Muscle of leg (tissue), 11 donors: ENCODE measurements around the gene DIS3L. TPM values are rescaled to one million over a fixed set of nuclear protein-coding genes. Genes with fewer than 3 reads are reported as not detected.
"Not testable (repeated sequence)": the region's sequence is repeated elsewhere in the genome, so short reads cannot be mapped to it uniquely, and the experiment has no call there.

Experiments
- DNase-seq: peaks from one replicate; pipeline ENCODE4 v3.0.0; 2013
- H3K27ac ChIP-seq: one replicate; pipeline ENCODE4 v1.5.1; 2013; ENCODE audit warnings: mild to moderate bottlenecking, low read length, control low read depth
- H3K27me3 ChIP-seq: one replicate; pipeline ENCODE4 v1.6.1; 2013; ENCODE audit warnings: low read length; ENCODE audit not compliant: control insufficient read depth, insufficient read depth
- H3K36me3 ChIP-seq: one replicate; pipeline ENCODE4 v1.6.1; 2013; ENCODE audit warnings: low read length; ENCODE audit not compliant: control insufficient read depth, insufficient read depth
- H3K4me1 ChIP-seq: one replicate; pipeline ENCODE4 v1.6.1; 2013; ENCODE audit warnings: low read length; ENCODE audit not compliant: control insufficient read depth, insufficient read depth
- H3K4me3 ChIP-seq: one replicate; pipeline ENCODE4 v1.5.1; 2013; ENCODE audit warnings: low read length, control low read depth
- H3K9me3 ChIP-seq: replicated peaks from 2 replicates; pipeline ENCODE4 v1.6.1; 2013; ENCODE audit warnings: low read depth, low read length; ENCODE audit not compliant: control insufficient read depth
- WGBS: methylation state at CpG from one replicate; pipeline ENCODE4 v1.1.5; 2013; ENCODE audit warnings: missing lambda C conversion rate; ENCODE audit not compliant: insufficient coverage; 5-methylcytosine and 5-hydroxymethylcytosine counted together
- polyA plus RNA-seq, 8 donors: library from polyadenylated mRNA; unstranded; fragments of 120-200 nt; gene quantifications; one replicate each; pipeline versions ENCODE4 v1.2.1 to v1.2.3, GENCODE V29; 2013; ENCODE audit warnings: inconsistent platforms in 1 of 8, low replicate concordance in 1 of 8; ENCODE audit not compliant: insufficient read length in 8 of 8, insufficient read depth in 1 of 8
- total RNA-seq: library from RNA; stranded (reverse); fragments of 120-200 nt; gene quantifications from one replicate; pipeline ENCODE4 v1.2.4, GENCODE V29; 2013

DIS3L gene
- total and polyA plus RNA-seq, 9 donors, result 21.5 to 33.1 (median 29.9) TPM

DNA sequence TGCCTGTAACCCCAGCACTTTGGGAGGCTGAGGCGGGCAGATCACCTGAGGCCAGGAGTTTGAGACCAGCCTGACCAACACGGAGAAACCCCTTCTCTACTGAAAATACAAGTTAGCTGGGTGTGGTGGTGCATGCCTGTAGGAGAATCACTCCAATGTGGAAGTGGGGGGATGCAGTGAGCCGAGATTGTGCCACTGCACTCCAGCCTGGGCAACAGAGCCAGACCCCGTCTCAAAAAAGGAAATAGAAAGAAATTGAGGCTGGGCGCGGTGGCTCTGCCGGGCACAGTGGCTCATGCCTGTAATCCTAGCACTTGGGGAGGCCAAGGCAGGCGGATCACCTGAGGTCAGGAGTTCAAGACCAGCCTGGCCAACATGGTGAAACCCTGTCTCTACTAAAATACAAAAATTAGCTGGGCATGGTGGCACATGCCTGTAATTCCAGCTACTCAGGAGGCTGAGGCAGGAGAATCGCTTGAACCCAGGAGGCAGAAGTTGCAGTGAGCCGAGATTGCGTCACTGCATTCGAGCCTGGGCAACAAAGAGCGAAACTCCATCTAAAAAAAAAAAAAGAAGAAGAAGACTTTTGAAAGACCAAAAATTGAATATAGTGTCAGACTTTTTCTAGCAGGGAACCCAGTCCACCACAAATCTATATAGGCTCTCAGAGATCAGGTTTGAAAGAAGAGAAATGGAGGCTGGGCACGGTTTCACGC, 68.5 kb downstream of the DIS3L start:
- 87% methylated on average over 7 of the region's 15 CpGs for WGBS
- not testable (repeated sequence) for H3K27ac ChIP-seq

DNA sequence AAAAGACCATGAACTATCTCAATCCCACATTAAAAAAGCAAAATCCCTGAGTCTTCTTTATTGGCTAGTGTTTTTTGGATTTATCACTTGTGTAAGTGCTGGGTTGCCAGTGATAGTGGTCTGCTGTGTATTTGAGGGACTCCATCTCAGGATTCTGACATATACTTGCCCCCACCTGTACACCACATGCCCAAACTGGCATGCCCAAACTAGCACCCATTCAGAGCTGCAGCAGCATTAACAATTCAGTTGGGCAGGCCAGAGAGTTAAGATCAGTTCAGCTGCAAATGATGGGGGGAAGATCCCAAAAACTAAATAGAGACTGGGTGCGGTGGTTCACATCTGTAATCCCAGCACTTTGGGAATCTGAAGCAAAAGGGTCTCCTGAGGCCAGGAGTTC, 69.4 kb downstream of the DIS3L start:
- H3K27me3 ChIP-seq, result no peaks in the 10 kb centered on the region
- H3K4me3 ChIP-seq, result no peak overlapping the region
- H3K9me3 ChIP-seq, result no peaks in the 10 kb centered on the region
- H3K27ac ChIP-seq, result no peak overlapping the region
- DNase-seq, result no peak
- 100% methylated on average over 1 of the region's 1 CpG for WGBS
- no peaks in the 10 kb centered on the region for H3K4me1 ChIP-seq
- H3K36me3 ChIP-seq, result no peaks in the 10 kb centered on the region

More for the DNA sequence above, 68.5 kb downstream of the DIS3L start:
- H3K4me1 ChIP-seq, H3K36me3 ChIP-seq, DNase-seq, H3K9me3 ChIP-seq, H3K4me3 ChIP-seq, H3K27me3 ChIP-seq: not testable (repeated sequence)

DNA sequence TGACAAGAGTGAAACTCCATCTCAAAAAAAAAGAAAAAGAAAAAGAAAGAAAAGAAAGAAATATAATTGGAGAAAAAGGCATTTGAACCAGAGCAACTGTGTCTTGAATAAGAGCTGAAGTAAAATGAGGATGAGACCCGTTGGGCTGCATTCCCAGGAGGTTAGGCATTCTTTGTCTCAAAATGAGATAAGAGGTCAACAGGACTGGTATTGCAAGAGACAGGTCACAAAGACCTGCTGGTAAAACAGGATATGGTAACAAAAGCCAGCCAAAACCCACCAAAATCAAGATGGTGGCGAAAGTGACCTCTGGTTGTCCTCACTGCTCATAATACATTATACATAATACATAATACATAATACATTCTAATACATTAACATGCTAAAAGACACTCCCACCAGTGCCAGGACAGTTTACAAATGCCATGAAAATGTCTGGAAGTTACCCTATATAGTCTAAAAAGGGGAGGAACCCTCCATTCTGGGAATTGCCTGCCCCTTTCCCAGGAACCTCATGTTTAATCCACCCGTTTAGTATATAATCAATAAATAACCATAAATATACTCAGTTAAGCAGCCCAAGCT, 71.7 kb downstream of the DIS3L start:
- H3K4me1 ChIP-seq, result peaks cover 1% of the 10 kb centered on the region
- H3K36me3 ChIP-seq, result no peaks in the 10 kb centered on the region
- no peak overlapping the region for H3K4me3 ChIP-seq
- no CpG with 5 or more reads among the region's 3 CpGs for WGBS
- no peak overlapping the region for H3K27ac ChIP-seq
- no peak for DNase-seq
- no peaks in the 10 kb centered on the region for H3K27me3 ChIP-seq
- no peaks in the 10 kb centered on the region for H3K9me3 ChIP-seq

GRCh38 chr15:66369773-66370651, 76.6 kb downstream of the DIS3L start:
- WGBS, result 11% methylated on average over 3 of the region's 12 CpGs
- DNase-seq, result peak; percentile 84
- Histone ChIP-seq H3K4me1 (peaks cover 2% of the 10 kb centered on the region), H3K36me3 (no peaks in the 10 kb centered on the region), H3K27me3 (no peaks in the 10 kb centered on the region), H3K27ac (peak overlapping the region; percentile 89), H3K9me3 (peaks cover 4% of the 10 kb centered on the region), H3K4me3 (peak overlapping the region; percentile 18)

DNA sequence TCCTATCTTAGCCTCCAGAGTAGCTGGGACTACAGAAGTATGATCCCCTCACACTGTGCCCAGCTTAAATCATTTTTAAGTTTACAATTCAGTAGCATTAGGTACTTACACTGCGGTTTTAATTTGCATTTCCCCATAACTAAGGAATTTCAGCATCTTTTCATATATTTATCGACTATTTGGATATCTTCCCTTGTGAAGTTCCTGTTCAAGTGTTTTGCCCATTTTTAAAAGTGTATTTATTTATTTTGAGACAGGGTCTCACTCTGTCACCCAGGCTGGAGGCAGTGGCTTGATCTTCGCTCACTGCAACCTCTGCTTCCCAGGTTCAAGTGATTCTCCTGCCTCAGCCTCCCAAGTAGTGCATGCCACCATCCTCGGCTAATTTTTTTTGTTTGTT, 80.8 kb downstream of the DIS3L start:
- WGBS, result 100% methylated on average over 1 of the region's 4 CpGs

DNA sequence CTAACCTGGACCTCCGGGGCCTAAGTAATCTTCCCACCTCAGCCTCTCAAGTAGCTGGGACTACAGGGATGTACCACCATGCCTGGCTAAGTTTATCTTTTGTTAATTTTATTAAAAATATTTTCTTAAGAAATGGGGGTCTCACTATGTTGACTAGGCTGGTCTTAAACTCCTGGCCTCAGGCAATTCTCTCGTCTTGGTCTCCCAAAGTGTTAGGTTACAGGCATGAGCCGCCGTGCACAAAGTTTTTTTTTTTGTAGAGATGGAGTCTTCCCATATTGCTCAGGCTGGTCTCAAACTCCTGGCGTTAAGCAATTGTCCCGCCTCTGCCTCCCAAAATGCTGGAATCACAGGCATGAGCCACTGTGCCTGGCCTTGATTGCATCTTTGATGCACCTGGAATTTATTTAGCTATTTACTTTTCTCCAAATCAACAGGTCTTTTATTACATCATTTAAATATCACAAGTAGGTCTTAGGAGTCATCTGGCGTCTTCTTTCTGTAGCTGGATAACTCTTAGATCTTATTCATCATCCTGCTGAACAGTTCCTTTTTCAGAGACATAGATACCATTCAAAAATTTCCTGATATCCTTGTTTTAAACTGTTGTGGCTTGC, 85.6 kb downstream of the DIS3L start:
- no peak for DNase-seq
- no peaks in the 10 kb centered on the region for H3K4me1 ChIP-seq
- H3K9me3 ChIP-seq, result peaks cover 4% of the 10 kb centered on the region
- H3K4me3 ChIP-seq, result no peak overlapping the region
- H3K27me3 ChIP-seq, result no peaks in the 10 kb centered on the region
- no peak overlapping the region for H3K27ac ChIP-seq
- 60% methylated on average over 3 of the region's 7 CpGs for WGBS
- H3K36me3 ChIP-seq, result no peaks in the 10 kb centered on the region

More for the DNA sequence above, 80.8 kb downstream of the DIS3L start:
- Histone ChIP-seq H3K27ac (no peak overlapping the region), H3K36me3 (no peaks in the 10 kb centered on the region), H3K4me3 (no peak overlapping the region), H3K27me3 (no peaks in the 10 kb centered on the region), H3K4me1 (peaks cover 2% of the 10 kb centered on the region), H3K9me3 (peaks cover 4% of the 10 kb centered on the region)
- DNase-seq, result no peak

GRCh38 chr15:66381376-66381775, 88.0 kb downstream of the DIS3L start:
- not testable (repeated sequence) for H3K4me3 ChIP-seq, H3K36me3 ChIP-seq, H3K4me1 ChIP-seq, DNase-seq, H3K27ac ChIP-seq, H3K9me3 ChIP-seq, H3K27me3 ChIP-seq
- whole genome bisulfite sequencing, result no CpG with 5 or more reads among the region's 2 CpGs

Other genes starting within 250 kb of the DIS3L start
- gene MEGF11, start 39.8 kb upstream of the DIS3L start, total RNA-seq, result 0.35 TPM
- gene MEGF11, start 39.8 kb upstream of the DIS3L start, polyA plus RNA-seq, result under 1 TPM; 0.13 to 0.68 (median 0.31) TPM
- gene TIPIN, start 63.1 kb downstream of the DIS3L start, total RNA-seq, result 12.7 TPM
- gene TIPIN, start 63.1 kb downstream of the DIS3L start, polyA plus RNA-seq, result 10 to 100 TPM in 4 of 8 donors, 1 to 10 TPM in 4; 9.1 to 12.5 (median 10.4) TPM
- gene MAP2K1, start 93.3 kb downstream of the DIS3L start, total RNA-seq, result 50.4 TPM
- 100 to 1,000 TPM in 7 of 8 donors, 10 to 100 TPM in 1; 98.7 to 138 (median 120) TPM for gene MAP2K1, start 93.3 kb downstream of the DIS3L start, polyA plus RNA-seq
- gene SNAPC5, start 204.2 kb downstream of the DIS3L start, total RNA-seq, result 37.7 TPM
- gene SNAPC5, start 204.2 kb downstream of the DIS3L start, polyA plus RNA-seq, result 10 to 100 TPM; 33.6 to 45.2 (median 40.4) TPM
- 8,508 TPM for gene RPL4, start 211.3 kb downstream of the DIS3L start, total RNA-seq
- gene RPL4, start 211.3 kb downstream of the DIS3L start, polyA plus RNA-seq, result 1,000 to 10,000 TPM; 5,514 to 7,163 (median 6,163) TPM
- 14.8 TPM for gene ZWILCH, start 211.8 kb downstream of the DIS3L start, total RNA-seq
- 10 to 100 TPM; 12.4 to 20.9 (median 17.1) TPM for gene ZWILCH, start 211.8 kb downstream of the DIS3L start, polyA plus RNA-seq